ENCODE results near the gene VPS36.
"Not testable (repeated sequence)": the region's sequence is repeated elsewhere in the genome, so short reads cannot be mapped to it uniquely, and the experiment has no call there.

Gene VPS36

DNA sequence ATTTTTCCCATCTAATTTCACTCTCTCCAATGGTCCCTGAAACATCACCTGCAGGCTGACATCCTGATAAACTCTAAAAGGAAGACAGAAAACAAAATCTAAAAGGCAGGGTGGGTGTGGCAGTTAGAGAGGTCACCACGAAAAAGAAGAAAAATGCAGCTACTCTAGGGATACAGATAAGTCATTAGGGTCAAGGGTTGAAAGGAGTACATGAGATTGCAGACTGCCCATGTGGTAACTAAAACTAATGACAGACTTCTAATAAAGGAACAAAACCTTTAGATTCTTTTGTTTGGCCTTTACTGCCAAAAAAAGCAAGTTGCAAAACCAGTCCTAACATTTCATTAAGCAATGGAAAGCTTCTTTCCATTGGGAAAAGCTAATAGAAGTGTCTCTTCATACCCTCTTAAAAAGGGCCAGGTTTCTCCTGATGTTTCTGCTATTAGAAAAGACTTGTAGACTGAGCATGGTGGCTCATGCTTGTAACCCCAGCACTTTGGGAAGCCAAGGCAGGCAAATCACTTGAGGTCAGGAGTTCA lies 75.5 kb downstream of the VPS36 start:
- DNase-seq (ENCODE audit: low spot score), result no peak

DNA sequence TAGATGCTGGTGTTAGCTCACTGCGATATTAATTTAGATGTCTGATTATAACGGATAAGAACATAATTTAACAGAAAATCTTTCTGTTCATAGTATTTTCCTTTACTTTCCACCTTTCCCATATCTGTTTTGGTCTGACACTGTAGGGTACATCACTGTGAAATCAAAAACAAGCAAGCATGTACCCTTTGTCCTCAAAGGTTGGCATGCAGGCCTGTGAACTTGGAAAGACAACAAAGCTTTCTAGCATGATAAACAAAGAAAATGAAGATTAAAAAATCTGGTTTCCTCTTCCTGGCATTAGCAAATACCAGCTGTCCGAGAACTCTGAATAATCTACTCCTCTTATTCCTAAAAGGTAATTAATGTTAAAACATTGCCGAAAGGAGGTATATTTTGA lies 76.0 kb downstream of the VPS36 start:
- DNase-seq (ENCODE audit: low spot score), result no peak

DNA sequence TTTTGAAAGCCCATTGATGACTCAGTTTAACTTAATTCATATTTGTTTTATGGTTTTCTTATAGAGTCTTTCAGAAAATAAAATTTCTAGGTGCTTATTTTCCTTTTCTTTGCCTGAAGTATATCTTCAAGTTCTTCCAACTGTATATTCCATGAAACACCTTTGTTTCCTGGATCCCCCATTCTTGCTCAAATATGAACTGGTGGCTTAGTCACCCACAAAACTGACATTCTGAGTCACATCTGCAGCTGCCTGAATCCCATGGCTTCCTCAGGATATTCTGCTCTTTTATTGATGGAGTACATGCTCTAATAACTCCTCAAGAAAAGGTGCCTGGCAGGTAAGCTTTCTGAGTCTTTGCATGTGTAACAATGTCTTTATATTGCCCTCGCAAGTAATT lies 77.2 kb downstream of the VPS36 start:
- not testable (repeated sequence) for DNase-seq (ENCODE audit: low spot score)

DNA sequence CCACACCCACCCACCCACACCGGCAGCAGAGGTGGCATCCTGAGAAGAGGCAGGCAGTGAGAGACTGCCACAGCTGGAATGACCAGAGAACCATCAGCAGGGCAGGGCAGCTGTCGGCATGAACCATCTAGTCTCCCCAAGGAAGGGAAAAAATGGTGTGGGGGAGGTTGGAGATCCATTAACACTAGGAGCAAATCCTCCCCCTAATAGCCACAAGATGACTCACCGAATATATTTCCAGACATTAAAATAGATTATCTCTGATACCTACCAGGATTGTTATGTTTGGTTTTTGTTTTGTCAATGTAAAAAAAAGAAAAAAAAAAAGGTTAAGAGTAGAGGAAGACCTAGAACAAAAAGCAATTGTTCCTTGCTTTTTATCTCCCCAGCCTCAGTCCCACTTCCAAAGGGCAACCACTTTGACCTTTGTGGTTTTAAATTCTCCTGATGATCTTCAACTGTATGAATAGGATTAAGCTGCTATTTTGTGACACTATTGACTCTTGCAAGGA lies 78.6 kb downstream of the VPS36 start:
- peak; percentile 33 for DNase-seq (ENCODE audit: low spot score)

DNA sequence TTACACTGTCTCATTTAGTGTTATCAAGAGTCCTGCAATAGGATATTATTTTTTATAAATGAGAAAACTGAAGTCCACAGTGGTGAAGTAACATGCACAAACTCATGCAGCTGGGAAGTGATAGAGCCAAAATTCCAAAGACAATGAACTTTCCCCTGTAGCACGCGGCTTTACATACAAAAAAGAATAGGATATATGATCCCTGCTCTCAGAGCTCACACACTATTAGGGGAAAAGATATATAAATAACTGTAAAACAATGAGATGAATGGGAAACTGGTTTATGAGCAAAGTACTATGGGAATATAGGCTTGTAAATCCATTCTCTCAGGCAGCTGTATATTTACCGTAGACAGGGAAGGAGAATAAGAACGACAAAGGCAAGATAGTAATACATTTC lies 84.1 kb downstream of the VPS36 start:
- no peak for DNase-seq (ENCODE audit: low spot score)
